ENCODE results near the gene ARHGAP24.

Gene ARHGAP24

DNA sequence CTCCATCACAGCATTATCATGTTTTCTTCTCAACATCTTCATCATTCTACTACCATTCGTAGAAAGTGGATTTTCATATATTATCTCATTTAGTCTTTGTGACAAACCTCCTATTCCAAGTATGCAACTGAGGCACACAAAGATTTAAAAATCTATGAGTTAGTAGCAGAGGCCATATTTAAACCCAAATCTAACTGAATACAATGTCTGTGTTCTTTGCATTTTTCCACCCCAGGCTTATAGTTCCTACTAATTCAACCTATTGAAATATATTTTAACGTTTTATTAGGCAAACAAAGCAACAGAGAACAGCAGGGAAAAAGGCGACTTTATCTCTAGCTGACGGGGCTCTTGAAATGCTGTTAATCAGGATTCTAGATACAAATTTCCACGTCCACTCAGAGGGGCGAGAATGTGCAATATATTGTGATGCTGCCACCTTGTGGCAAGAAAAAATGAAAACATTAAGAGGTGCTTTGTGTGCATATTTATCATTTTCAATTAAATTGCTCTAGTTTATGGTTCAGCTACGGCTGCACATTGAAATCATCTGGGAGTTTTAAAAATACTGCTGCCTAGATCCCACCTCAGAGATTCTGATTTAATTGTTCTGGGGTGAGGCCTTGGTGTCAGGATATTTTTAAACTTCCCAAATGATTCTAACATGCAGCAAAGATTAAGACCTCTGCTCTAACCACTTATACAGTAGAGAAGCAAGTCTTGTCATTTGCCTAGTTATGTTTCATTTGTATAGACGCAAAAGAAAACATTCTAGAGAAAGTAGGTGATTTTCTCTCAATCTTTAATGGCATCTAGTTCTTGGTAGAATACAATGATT is 569.0 kb downstream of the ARHGAP24 start:
- DNase-seq: no peak

DNA sequence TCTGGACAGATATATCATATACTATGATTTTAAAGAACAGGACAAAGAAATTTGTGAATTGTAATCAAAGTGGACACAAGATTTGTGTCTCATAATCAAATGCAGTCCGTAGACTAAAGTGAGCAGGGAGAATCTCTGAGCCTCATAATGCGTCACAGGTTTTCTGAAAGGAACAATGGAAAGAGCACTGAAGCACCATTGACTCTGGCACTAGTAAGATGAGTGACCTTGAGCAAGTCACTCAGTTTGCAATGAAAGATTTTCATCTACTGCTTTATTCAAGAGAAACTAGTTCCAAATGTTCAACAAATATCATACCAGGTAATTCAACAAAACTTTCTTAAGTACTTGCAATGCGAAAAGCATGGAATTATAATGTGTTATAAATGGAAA is 569.6 kb downstream of the ARHGAP24 start:
- no peak for DNase-seq

DNA sequence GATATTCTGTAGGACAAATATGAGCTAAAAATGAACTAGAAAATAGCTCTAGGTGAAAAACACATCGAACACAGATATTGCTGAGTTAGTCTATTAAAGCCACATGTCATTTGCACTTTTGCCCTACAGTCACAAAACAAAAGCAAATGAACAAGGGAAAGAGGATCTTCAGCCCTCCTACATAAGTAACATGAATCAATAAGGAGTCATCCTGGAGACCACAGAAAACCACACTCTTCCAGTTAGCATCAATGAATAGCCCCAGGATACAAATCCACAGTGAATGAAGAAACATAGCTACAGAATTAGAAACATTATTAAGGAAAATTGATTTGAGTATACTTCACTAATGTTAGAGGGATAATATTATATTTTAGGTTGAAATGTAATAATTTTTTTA is 573.5 kb downstream of the ARHGAP24 start:
- no peak for DNase-seq

DNA sequence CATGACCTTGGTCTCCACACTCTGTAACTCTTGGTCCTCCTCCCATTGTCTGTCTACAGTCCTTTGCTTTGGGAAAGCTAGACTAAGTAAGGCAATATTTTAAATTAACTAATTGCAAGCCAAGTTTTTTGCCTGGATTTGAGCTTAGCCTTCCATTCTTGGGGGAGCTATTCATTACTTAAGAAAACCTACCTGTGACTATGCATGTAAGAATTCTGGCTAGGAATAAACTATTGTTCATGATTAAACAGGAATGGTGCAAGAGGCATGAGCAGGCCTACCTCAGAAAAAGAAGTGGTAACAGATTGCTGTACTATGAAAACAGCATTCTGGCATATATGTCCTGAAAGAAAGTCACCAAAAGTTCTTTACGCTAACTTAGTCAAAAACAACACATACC is 575.5 kb downstream of the ARHGAP24 start:
- no peak for DNase-seq
